MG63 (cell line): ENCODE results near the gene ATG16L1. TPM values are rescaled to one million over a fixed set of nuclear protein-coding genes. Genes with fewer than 3 reads are reported as not detected.
A peak's percentile ranks its signal among the peaks of the same experiment; 100 is the strongest.

ENCODE experiments used
- DNase-seq: peaks from one replicate; pipeline ENCODE4 v3.0.0-alpha.2; 2020
- H3K27me3 ChIP-seq: fragments of 250-450 bp; sonication (Bioruptor Pico); 2 replicates; pipeline ENCODE4 v1.5.1; 2020; ENCODE audit warnings: mild to moderate bottlenecking, moderate library complexity
- H3K36me3 ChIP-seq: fragments of 250-450 bp; sonication (Bioruptor Pico); 2 replicates; pipeline ENCODE4 v1.5.1; 2020; ENCODE audit warnings: mild to moderate bottlenecking, moderate library complexity
- H3K4me3 ChIP-seq: fragments of 250-450 bp; sonication (Bioruptor Pico); 2 replicates; pipeline ENCODE4 v1.5.1; 2020; ENCODE audit warnings: mild to moderate bottlenecking, moderate library complexity
- H3K9me3 ChIP-seq: fragments of 250-450 bp; sonication (Bioruptor Pico); 2 replicates; pipeline ENCODE4 v1.5.1; 2020; ENCODE audit warnings: mild to moderate bottlenecking, moderate library complexity
- total RNA-seq: library from RNA; depleted of rRNA; stranded (reverse); fragments of >200 nt; shearing (Covaris generic); gene quantifications from 2 replicates; pipeline ENCODE4 v1.2.3, GENCODE V29; 2014; ENCODE audit warnings: low replicate concordance; rRNA removed

ATG16L1 gene
- 24.4 and 33.2 TPM in 2 replicates for total RNA-seq

DNA sequence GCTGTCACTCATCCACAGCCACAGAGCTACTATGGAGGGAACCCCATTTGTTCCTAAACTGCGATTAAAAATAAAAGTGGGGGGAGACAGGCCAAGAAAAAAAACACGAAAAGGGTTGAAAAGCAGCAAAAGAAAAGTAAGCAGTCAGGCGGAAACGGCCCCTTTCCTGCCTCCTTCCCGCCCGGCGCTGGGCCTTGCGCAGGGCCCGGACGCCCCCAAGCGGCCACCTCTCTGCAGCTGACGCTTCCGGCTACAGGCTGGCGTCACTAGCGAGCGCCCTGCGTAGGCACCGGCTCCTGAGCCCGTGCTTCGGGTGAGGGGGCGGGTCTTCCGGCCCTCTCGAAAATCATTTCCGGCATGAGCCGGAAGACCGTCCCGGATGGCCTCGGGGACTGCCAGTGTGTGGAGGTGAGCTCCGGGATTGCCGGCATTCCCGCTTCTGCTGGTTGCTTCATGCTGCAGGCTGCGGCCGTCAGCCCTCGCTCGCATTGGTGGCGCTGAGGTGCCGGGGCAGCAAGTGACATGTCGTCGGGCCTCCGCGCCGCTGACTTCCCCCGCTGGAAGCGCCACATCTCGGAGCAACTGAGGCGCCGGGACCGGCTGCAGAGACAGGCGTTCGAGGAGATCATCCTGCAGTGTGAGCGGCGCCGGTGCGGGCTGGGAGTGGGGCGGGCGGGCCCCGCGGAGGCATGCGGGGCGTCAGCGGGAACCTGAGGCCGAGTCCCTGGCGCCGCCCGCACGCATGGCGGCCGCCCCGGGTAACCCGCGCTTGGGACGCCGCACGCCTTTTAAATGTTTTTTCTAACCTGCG, at the start of gene ATG16L1:
TSS of gene ATG16L1 (plus strand) at position 368 of the 811 bp plus-strand sequence. CDS start at position 523, 155 bp downstream.
- Histone ChIP-seq H3K4me3 (peak within 1 kb of the TSS; percentile 99), H3K27me3 (no peaks in the 10 kb centered on the region), H3K36me3 (peaks cover 27% of the 10 kb centered on the region), H3K9me3 (no peaks in the 10 kb centered on the region)
- peak; percentile 95 for DNase-seq

DNA sequence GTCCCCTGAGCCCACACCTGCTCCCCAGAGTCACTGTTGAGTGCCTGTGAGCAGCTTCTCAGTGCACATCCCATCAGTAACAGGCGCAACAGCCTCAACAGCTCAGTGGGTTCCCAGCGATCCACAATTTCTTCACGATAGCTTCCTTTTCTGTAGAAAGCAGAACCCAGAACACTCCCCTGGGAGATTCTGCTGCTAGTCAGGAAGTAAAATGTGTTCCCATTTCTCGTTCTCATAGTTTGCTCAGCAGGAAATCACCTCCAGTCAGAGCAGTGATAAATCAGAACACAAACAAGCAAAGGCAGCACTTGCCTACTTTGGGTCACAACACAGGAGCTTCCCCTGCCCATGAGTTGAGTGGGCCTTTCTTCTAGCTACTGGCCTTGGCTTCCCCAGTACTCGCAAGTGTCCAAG, 48.9 kb upstream of the ATG16L1 start:
- H3K27me3 ChIP-seq: no peaks in the 10 kb centered on the region
- DNase-seq: no peak
- no peak overlapping the region for H3K4me3 ChIP-seq
- no peaks in the 10 kb centered on the region for H3K36me3 ChIP-seq
- no peaks in the 10 kb centered on the region for H3K9me3 ChIP-seq

- no peaks in the 10 kb centered on the region for H3K36me3 ChIP-seq
- no peaks in the 10 kb centered on the region for H3K9me3 ChIP-seq
- no peak overlapping the region for H3K4me3 ChIP-seq
- DNase-seq: no peak
- H3K27me3 ChIP-seq: no peaks in the 10 kb centered on the region
These were observed 48.4 kb upstream of the ATG16L1 start for GRCh38 chr2:233203060-233203459.

- no peaks in the 10 kb centered on the region for H3K36me3 ChIP-seq
- no peak overlapping the region for H3K4me3 ChIP-seq
- no peak for DNase-seq
- H3K27me3 ChIP-seq: no peaks in the 10 kb centered on the region
- H3K9me3 ChIP-seq: no peaks in the 10 kb centered on the region
These were observed 47.1 kb upstream of the ATG16L1 start for GRCh38 chr2:233204286-233204936.

DNA sequence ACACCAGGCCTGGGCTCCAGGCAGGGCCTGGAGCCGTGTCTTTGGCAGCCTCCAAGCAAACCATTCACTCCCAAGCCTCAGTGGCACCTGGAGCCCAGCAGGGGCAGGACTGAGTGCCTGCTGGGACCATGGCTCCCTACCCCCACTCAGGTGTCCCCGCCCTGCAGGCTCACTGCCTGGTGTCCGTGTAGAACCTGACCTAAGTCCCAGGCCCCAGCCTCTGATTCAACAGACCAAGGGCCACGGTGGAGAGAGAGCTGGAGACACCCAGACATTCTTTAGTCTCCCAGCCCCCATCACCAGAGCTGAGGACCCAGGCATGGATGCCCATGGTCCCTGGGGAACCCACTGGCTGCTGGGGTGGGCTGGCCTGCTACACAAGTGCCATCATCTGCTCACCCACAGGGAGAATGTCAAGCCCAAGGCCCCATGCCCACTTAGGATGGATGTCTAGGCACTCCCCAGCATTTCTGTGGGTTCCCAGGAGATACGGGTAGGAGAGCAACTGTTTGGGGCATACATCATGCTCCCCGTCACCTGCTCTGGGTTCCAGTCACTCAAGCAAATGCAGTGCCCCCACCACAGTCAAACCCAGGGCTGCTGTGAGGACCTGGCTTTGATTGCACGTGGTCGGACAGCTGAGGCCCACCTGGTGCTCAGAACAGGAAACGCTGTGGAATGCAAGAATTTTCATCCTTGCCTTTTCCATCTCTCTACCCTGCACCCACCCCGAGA, 42.9 kb upstream of the ATG16L1 start:
- Histone ChIP-seq H3K27me3 (no peaks in the 10 kb centered on the region), H3K9me3 (no peaks in the 10 kb centered on the region), H3K4me3 (no peak overlapping the region), H3K36me3 (no peaks in the 10 kb centered on the region)
- DNase-seq: peak; percentile 15

DNA sequence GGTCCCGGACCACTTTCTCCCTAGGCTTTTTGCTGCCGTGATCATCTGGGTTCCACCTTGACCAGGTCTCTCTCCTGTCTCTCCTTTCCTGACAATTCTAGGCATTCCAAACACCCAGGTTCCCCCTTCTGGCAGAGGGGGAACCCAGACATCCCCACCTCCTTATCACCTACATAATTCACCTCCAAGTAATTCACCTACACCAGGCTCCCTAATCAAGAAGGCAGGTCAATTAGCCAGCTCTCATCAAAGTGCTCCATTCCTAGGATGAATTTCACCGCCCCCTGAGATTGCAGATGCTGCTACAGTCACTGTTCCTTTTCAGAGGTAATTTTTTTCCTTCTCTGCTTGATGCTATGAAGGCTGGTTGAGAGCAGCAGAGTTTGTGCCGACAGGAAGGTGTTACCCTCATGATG, 42.3 kb upstream of the ATG16L1 start:
- Histone ChIP-seq H3K27me3 (no peaks in the 10 kb centered on the region), H3K4me3 (no peak overlapping the region), H3K36me3 (no peaks in the 10 kb centered on the region), H3K9me3 (no peaks in the 10 kb centered on the region)
- no peak for DNase-seq

DNA sequence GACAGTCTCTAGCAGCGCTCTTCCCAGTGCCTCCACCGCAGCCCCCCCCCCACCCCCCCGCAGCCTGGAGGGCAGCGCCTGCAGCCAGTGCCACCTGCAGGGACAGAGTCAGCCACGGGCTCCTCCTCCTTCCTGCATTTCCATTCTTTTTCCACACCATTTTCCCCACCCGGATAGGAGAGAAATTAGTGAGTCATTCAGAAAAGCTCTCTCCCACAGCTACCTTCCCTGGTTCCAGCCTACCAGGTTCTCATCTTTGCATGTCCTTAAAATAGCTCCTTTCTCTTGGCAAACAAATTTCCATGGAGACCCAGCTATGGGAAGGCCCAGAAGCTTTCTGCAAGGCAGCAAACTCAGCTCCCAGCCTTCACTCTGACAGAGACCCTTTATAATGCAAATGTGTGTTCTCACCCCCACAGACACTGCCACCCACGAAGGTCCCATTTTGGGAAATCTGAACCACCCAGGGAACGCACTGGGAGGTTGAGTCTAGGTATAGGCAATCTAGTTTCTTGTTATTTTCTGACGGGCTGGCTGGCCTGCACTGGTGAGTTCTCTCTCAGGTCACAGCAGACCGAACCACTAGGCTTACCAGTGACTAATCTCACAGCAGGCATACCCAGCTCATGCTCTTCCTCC, 41.8 kb upstream of the ATG16L1 start:
- DNase-seq: peak; percentile 36

GRCh38 chr2:233210281-233210680, 41.2 kb upstream of the ATG16L1 start:
- Histone ChIP-seq H3K4me3 (no peak overlapping the region), H3K36me3 (no peaks in the 10 kb centered on the region), H3K27me3 (no peaks in the 10 kb centered on the region), H3K9me3 (no peaks in the 10 kb centered on the region)
- no peak for DNase-seq

More for the DNA sequence above, 41.8 kb upstream of the ATG16L1 start:
- H3K9me3 ChIP-seq: no peaks in the 10 kb centered on the region
- H3K27me3 ChIP-seq: no peaks in the 10 kb centered on the region
- H3K4me3 ChIP-seq: no peak overlapping the region
- no peaks in the 10 kb centered on the region for H3K36me3 ChIP-seq

GRCh38 chr2:233210843-233211547, 40.5 kb upstream of the ATG16L1 start:
- H3K4me3 ChIP-seq: peak overlapping the region; percentile 21; the same call in 1 of the 2 replicates
- H3K36me3 ChIP-seq: no peaks in the 10 kb centered on the region
- DNase-seq: peak; percentile 93
- H3K9me3 ChIP-seq: no peaks in the 10 kb centered on the region
- H3K27me3 ChIP-seq: no peaks in the 10 kb centered on the region

DNA sequence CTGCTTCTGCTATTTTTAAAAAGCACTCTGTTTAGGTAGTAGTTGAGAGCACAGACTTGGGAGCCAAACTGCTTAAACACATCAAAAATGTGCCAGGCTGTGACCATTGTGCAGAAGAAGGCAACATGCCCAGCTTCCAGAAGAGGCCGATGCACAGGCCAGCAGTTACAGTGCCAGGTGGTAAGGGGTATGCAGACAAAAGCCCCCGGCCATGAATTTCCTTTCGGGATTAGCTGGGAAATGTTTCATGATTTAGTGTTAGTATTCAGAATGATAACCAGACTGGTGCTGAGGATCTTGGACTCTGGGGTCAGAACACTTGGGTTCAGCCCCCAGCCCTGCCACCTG, 40.0 kb upstream of the ATG16L1 start:
- H3K9me3 ChIP-seq: no peaks in the 10 kb centered on the region
- no peak for DNase-seq
- H3K36me3 ChIP-seq: no peaks in the 10 kb centered on the region
- no peaks in the 10 kb centered on the region for H3K27me3 ChIP-seq
- H3K4me3 ChIP-seq: peak overlapping the region; percentile 21; the same call in 1 of the 2 replicates

GRCh38 chr2:233213011-233213410, 38.5 kb upstream of the ATG16L1 start:
- H3K9me3 ChIP-seq: no peaks in the 10 kb centered on the region
- no peaks in the 10 kb centered on the region for H3K36me3 ChIP-seq
- DNase-seq: no peak
- H3K27me3 ChIP-seq: no peaks in the 10 kb centered on the region
- H3K4me3 ChIP-seq: no peak overlapping the region

DNA sequence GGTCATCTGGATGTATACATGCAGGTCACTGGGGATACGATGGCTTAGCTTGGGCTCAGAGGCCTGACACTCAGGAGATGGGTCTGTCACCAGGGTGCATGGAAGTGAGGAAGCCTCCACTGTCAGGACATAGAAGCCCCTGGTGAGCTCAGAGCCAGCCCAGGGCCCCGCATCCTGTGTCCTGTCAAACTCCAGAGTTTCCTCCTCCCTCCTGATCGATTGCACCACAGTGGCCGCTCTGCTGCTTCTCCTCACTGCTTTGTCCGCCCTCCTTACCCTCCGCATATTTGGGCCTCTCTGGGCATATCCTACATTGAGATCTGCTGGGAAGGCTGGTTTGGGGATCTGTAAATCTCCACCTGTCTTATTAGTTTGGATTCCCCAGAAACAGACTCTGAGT, 37.5 kb upstream of the ATG16L1 start:
- Histone ChIP-seq H3K27me3 (no peaks in the 10 kb centered on the region), H3K9me3 (no peaks in the 10 kb centered on the region), H3K36me3 (no peaks in the 10 kb centered on the region), H3K4me3 (no peak overlapping the region)
- no peak for DNase-seq

DNA sequence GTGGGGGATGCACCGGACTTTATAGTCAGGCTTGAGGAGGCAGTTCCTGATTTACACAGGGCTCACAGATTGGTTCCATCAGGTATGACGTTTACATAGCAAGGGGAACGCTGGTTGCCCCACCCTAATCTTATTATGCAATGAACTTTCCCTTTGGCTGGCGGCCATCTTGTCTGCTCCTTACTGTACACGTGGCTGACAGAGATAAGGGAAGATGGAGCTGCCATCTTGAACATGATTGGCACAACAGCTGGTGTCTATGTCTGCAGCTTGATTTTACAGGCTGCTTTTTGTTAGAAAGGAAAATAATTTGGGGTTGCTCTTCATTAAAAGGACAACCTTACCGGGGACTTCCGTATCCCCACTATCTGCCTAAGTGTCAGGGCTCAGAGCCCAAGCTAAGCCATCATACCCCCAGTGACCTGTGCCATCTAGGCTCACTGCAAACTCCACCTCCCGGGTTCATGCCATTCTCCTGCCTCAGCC, 33.5 kb upstream of the ATG16L1 start:
- Histone ChIP-seq H3K4me3 (no peak overlapping the region), H3K36me3 (no peaks in the 10 kb centered on the region), H3K9me3 (no peaks in the 10 kb centered on the region), H3K27me3 (no peaks in the 10 kb centered on the region)
- no peak for DNase-seq

- DNase-seq: no peak
- no peaks in the 10 kb centered on the region for H3K27me3 ChIP-seq
- no peak overlapping the region for H3K4me3 ChIP-seq
- no peaks in the 10 kb centered on the region for H3K36me3 ChIP-seq
- no peaks in the 10 kb centered on the region for H3K9me3 ChIP-seq
These were observed 32.6 kb upstream of the ATG16L1 start for GRCh38 chr2:233218836-233219235.

DNA sequence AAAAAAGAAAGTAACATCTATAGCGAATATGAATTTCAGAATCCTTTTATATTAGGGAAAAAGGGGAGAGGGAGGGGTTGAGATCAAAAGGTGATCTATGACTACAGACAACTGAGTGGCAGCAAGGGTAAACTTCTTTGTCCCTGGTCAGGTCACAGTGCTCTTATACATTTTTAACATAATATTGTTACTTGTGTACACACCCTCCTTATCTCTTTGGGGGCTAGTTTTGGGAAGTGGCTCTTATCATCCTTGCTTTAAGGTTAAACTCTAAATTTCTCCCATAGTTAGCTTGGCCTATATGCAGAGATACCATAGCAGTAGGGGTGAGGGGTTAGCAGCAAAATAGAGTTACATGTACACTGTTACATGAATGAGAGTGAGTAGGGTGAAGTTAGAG, 31.6 kb upstream of the ATG16L1 start:
- Histone ChIP-seq H3K36me3 (no peaks in the 10 kb centered on the region), H3K4me3 (no peak overlapping the region), H3K27me3 (no peaks in the 10 kb centered on the region), H3K9me3 (no peaks in the 10 kb centered on the region)
- DNase-seq: no peak
